ENCODE data around the gene ABCD1.
"Not testable (repeated sequence)": the region's sequence is repeated elsewhere in the genome, so short reads cannot be mapped to it uniquely, and the experiment has no call there.

Gene ABCD1

GRCh38 chrX:153736071-153736820 lies 11.6 kb downstream of the ABCD1 start:
- DNase-seq = no peak

GRCh38 chrX:153736871-153737441 lies 12.3 kb downstream of the ABCD1 start:
- no peak for DNase-seq

- no peak for DNase-seq
Measured at GRCh38 chrX:153738056-153738605, 13.5 kb downstream of the ABCD1 start.

- DNase-seq = no peak
Measured at GRCh38 chrX:153739754-153740486, 15.3 kb downstream of the ABCD1 start.

- no peak for DNase-seq
Measured at GRCh38 chrX:153740631-153741222, 16.1 kb downstream of the ABCD1 start.

- DNase-seq = no peak
Measured at GRCh38 chrX:153741446-153741845, 16.8 kb downstream of the ABCD1 start.

GRCh38 chrX:153742111-153742510 lies 17.5 kb downstream of the ABCD1 start:
- DNase-seq = not testable (repeated sequence)

GRCh38 chrX:153742796-153743467 lies 18.3 kb downstream of the ABCD1 start:
- DNase-seq = not testable (repeated sequence)

- not testable (repeated sequence) for DNase-seq
Measured at GRCh38 chrX:153743468-153744209, 19.0 kb downstream of the ABCD1 start.

GRCh38 chrX:153744210-153745066 lies 19.8 kb downstream of the ABCD1 start:
- no peak for DNase-seq

GRCh38 chrX:153745067-153745433 lies 20.4 kb downstream of the ABCD1 start:
- not testable (repeated sequence) for DNase-seq

GRCh38 chrX:153746359-153746758 lies 21.7 kb downstream of the ABCD1 start:
- DNase-seq = no peak

- DNase-seq = not testable (repeated sequence)
Measured at GRCh38 chrX:153746991-153747390, 22.3 kb downstream of the ABCD1 start.

- DNase-seq = not testable (repeated sequence)
Measured at GRCh38 chrX:153749017-153749416, 24.4 kb downstream of the ABCD1 start.

- DNase-seq = no peak
Measured at GRCh38 chrX:153750127-153750774, 25.6 kb downstream of the ABCD1 start.

GRCh38 chrX:153755136-153755535 lies 30.5 kb downstream of the ABCD1 start:
- DNase-seq = no peak

GRCh38 chrX:153761863-153762262 lies 37.2 kb downstream of the ABCD1 start:
- DNase-seq = no peak

GRCh38 chrX:153762626-153763173 lies 38.0 kb downstream of the ABCD1 start:
- no peak for DNase-seq

- DNase-seq = no peak
Measured at GRCh38 chrX:153763298-153763932, 38.8 kb downstream of the ABCD1 start.
